Thoracic aorta (tissue), 2 donors: Measurements from ENCODE around the gene PDE6G. TPM values are rescaled to one million over a fixed set of nuclear protein-coding genes. Genes with fewer than 3 reads are reported as not detected.

Experiments
- ATAC-seq: fragments of 150-250 bp; one replicate; pipeline ENCODE4 v1.8.0; 2017; ENCODE audit warnings: low read depth; ENCODE audit not compliant: insufficient number of reproducible peaks, low FRiP score
- DNase-seq: peaks from one replicate; pipeline ENCODE4 v3.0.0-alpha.2; 2020; ENCODE audit warnings: low spot score
- H3K27ac ChIP-seq, 2 donors: fragments of 200-600 bp; sonication (generic); 1 replicate in 1 of 2; 2 replicates in 1 of 2; pipeline ENCODE4 v1.5.1; 2016; ENCODE audit warnings: mild to moderate bottlenecking in 2 of 2, moderate library complexity in 2 of 2
- H3K27me3 ChIP-seq: fragments of 200-600 bp; sonication (generic); replicated peaks from 2 replicates; pipeline ENCODE4 v1.6.0; 2016; ENCODE audit warnings: mild to moderate bottlenecking; ENCODE audit not compliant: insufficient read depth
- H3K36me3 ChIP-seq: fragments of 200-600 bp; sonication (generic); one replicate; pipeline ENCODE4 v1.5.1; 2016
- H3K4me1 ChIP-seq, 2 donors: fragments of 200-600 bp; sonication (generic); 1 replicate in 1 of 2; 2 replicates in 1 of 2; pipeline versions ENCODE4 v1.5.1 to v1.6.0; 2016; ENCODE audit warnings: low read depth in 2 of 2, mild to moderate bottlenecking in 1 of 2; ENCODE audit not compliant: control insufficient read depth in 1 of 2
- H3K4me3 ChIP-seq: fragments of 200-600 bp; sonication (generic); 2 replicates; pipeline ENCODE4 v1.5.1; 2016; ENCODE audit warnings: mild to moderate bottlenecking
- H3K9me3 ChIP-seq: fragments of 200-600 bp; sonication (generic); 2 replicates; pipeline ENCODE4 v1.5.1; 2016
- total RNA-seq, 2 donors: library from RNA; depleted of rRNA; stranded (reverse); fragments of >200 nt; gene quantifications; one replicate each; pipeline versions ENCODE4 v1.1.0 to v1.2.3, GENCODE V29; 2016
- TF ChIP-seq, protein P1 (sequence below): fragments of 200-600 bp; sonication (generic); IDR thresholded peaks from one replicate; pipeline ENCODE4 v1.5.1; 2019; ENCODE audit warnings: antibody characterized with exemption

Gene PDE6G
- total RNA-seq, 2 donors from 2014 or later = not detected

- TF ChIP-seq, protein P1, sequence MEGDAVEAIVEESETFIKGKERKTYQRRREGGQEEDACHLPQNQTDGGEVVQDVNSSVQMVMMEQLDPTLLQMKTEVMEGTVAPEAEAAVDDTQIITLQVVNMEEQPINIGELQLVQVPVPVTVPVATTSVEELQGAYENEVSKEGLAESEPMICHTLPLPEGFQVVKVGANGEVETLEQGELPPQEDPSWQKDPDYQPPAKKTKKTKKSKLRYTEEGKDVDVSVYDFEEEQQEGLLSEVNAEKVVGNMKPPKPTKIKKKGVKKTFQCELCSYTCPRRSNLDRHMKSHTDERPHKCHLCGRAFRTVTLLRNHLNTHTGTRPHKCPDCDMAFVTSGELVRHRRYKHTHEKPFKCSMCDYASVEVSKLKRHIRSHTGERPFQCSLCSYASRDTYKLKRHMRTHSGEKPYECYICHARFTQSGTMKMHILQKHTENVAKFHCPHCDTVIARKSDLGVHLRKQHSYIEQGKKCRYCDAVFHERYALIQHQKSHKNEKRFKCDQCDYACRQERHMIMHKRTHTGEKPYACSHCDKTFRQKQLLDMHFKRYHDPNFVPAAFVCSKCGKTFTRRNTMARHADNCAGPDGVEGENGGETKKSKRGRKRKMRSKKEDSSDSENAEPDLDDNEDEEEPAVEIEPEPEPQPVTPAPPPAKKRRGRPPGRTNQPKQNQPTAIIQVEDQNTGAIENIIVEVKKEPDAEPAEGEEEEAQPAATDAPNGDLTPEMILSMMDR = no peak
- H3K4me3 ChIP-seq = no peak overlapping the region
- no peaks in the 10 kb centered on the region for H3K27me3 ChIP-seq
- H3K36me3 ChIP-seq = peaks cover 87% of the 10 kb centered on the region
- H3K4me1 ChIP-seq = no peaks in the 10 kb centered on the region
- H3K27ac ChIP-seq = no peak overlapping the region
- H3K9me3 ChIP-seq = no peaks in the 10 kb centered on the region
- DNase-seq (no peak), ATAC-seq (no peak)
Measured at GRCh38 chr17:81691196-81691595, 34.9 kb upstream of the PDE6G start.

GRCh38 chr17:81690549-81690948 is 34.2 kb upstream of the PDE6G start:
- Histone ChIP-seq H3K9me3 (no peaks in the 10 kb centered on the region), H3K4me3 (no peak overlapping the region), H3K27me3 (no peaks in the 10 kb centered on the region), H3K4me1 (peaks cover under 1 to 4% of the 10 kb centered on the region in 2 donors), H3K36me3 (peaks cover 87% of the 10 kb centered on the region), H3K27ac (no peak overlapping the region)
- ATAC-seq (no peak), DNase-seq (no peak)
- TF ChIP-seq, protein P1 = no peak

DNA sequence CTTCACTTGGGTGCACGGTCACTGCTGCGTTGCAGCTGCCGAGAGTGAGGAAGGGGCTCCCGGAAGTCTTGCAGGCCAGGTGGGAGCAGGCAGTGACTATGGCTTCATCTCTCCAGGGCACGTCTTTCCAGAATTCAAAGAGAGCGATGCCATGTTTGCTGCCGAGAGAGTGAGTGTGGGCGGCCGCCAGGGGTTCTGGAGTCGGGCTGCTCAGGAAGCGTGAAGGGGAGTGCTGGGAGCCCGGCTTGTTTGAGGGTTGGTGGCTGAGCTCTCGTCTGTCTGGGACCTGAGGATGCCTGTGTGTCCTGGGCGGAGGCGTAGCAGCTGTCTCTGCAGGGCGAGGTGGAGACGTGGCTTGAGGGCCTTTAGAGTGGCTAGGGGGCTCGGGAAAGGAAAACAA is 33.7 kb upstream of the PDE6G start:
- TF ChIP-seq, protein P1 = no peak
- DNase-seq (no peak), ATAC-seq (no peak)
- H3K27me3 ChIP-seq = no peaks in the 10 kb centered on the region
- peaks cover 6 to 9% of the 10 kb centered on the region in 2 donors for H3K4me1 ChIP-seq
- peaks cover 83% of the 10 kb centered on the region for H3K36me3 ChIP-seq
- no peaks in the 10 kb centered on the region for H3K9me3 ChIP-seq
- H3K4me3 ChIP-seq = no peak overlapping the region
- H3K27ac ChIP-seq = no peak overlapping the region

- TF ChIP-seq, protein P1 = no peak
- no peak for DNase-seq
Measured at GRCh38 chr17:81688616-81689015, 32.3 kb upstream of the PDE6G start.

GRCh38 chr17:81687770-81688541 is 31.6 kb upstream of the PDE6G start:
- DNase-seq = no peak
- Histone ChIP-seq H3K27ac (no peak overlapping the region), H3K4me1 (peaks cover 12 to 16% of the 10 kb centered on the region in 2 donors), H3K36me3 (peaks cover 62% of the 10 kb centered on the region), H3K27me3 (no peaks in the 10 kb centered on the region), H3K4me3 (no peak overlapping the region), H3K9me3 (no peaks in the 10 kb centered on the region)
- no peak for ATAC-seq
- TF ChIP-seq, protein P1 = no peak

More at GRCh38 chr17:81688616-81689015, 32.3 kb upstream of the PDE6G start:
- ATAC-seq = no peak
- Histone ChIP-seq H3K27ac (no peak overlapping the region), H3K27me3 (no peaks in the 10 kb centered on the region), H3K4me3 (no peak overlapping the region), H3K36me3 (peaks cover 68% of the 10 kb centered on the region), H3K4me1 (peaks cover 12 to 16% of the 10 kb centered on the region in 2 donors), H3K9me3 (no peaks in the 10 kb centered on the region)
